Measurements from ENCODE around the gene MBIP.

MBIP gene

DNA sequence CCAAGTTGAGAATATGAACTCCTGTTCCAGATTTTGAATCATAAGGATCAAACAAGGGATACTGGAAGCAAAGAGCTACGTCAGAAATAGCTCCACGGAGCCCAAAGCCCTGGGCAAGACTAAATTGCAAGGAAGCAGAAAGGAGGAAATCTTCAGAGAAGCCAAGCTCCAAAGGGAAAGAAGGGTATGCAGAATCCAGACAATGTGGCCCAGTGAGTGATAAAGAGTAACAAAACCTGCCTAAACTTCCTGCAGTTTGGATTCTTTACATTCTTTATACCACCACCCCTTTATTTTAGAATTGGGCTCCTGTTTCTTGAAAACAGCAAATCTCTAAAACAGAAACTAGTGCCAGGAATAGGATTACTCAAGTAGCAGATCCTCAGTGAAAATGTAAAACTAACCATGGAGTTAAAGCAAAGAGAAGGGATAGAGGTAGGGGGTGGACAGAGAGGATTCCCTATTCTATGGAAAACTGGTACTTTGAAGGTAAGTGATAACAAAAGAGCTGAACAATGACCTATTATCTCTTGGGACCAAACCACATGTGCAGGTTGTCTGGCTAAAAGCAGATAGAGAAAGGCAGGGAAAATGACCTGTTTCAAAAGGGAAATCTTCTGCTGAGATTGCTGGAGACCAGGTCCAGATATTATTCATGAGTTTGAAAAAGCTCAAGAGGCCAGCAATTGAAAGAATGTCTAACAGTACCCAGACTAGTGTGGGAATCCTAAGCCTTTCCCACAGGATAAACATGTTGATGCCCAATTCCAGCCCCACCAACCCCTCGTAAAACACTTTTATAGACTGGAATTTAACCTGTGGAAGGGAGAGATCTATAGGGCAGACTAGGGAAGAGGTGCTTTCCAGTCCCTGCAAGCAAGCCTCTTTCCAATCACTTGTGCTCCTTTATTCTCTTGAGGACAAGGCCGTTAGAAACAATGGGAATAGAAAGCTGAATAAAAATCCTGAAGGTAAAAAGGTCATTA is 24.5 kb downstream of the MBIP start:
- no peak for ATAC-seq (ENCODE audit: insufficient read depth, low read depth)
- no peaks in the 10 kb centered on the region for H3K9me3 ChIP-seq (ENCODE audit: insufficient read depth, low read length, severe bottlenecking)
- H3K4me1 ChIP-seq (ENCODE audit: insufficient read depth, low read length), result no peaks in the 10 kb centered on the region
- no peaks in the 10 kb centered on the region for H3K79me2 ChIP-seq (ENCODE audit: insufficient read depth, low read length)
- DNase-seq, result no peak
- TF ChIP-seq EZH2 (IDR thresholded peaks at IDR 0.05; ENCODE audit: borderline replicate concordance, low read depth, low read length, severe bottlenecking), result no peak
- TF ChIP-seq, protein P1, sequence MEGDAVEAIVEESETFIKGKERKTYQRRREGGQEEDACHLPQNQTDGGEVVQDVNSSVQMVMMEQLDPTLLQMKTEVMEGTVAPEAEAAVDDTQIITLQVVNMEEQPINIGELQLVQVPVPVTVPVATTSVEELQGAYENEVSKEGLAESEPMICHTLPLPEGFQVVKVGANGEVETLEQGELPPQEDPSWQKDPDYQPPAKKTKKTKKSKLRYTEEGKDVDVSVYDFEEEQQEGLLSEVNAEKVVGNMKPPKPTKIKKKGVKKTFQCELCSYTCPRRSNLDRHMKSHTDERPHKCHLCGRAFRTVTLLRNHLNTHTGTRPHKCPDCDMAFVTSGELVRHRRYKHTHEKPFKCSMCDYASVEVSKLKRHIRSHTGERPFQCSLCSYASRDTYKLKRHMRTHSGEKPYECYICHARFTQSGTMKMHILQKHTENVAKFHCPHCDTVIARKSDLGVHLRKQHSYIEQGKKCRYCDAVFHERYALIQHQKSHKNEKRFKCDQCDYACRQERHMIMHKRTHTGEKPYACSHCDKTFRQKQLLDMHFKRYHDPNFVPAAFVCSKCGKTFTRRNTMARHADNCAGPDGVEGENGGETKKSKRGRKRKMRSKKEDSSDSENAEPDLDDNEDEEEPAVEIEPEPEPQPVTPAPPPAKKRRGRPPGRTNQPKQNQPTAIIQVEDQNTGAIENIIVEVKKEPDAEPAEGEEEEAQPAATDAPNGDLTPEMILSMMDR (IDR thresholded peaks at IDR 0.05; ENCODE audit: borderline replicate concordance, extremely low read depth, low read length, poor library complexity, severe bottlenecking), result no peak
- no peak overlapping the region for H3K4me3 ChIP-seq (ENCODE audit: low read depth in 1 of 2, low read length in 2 of 2)
- H4K20me1 ChIP-seq (ENCODE audit: insufficient read depth, low read length), result no peaks in the 10 kb centered on the region
- H3K36me3 ChIP-seq (ENCODE audit: insufficient read depth, low read length), result peaks cover 9% of the 10 kb centered on the region; the same call in 1 of the 2 replicates
- no peak overlapping the region for H3K4me2 ChIP-seq (ENCODE audit: insufficient read depth, low read length)
- no peak overlapping the region for H3K27ac ChIP-seq (ENCODE audit: low read length)
- no peak overlapping the region for H2AFZ ChIP-seq (ENCODE audit: low read depth, low read length)
- no peak overlapping the region for H3K9ac ChIP-seq (ENCODE audit: low read depth, low read length)
- H3K27me3 ChIP-seq (ENCODE audit: insufficient read depth, low read length, poor library complexity), result no peaks in the 10 kb centered on the region

DNA sequence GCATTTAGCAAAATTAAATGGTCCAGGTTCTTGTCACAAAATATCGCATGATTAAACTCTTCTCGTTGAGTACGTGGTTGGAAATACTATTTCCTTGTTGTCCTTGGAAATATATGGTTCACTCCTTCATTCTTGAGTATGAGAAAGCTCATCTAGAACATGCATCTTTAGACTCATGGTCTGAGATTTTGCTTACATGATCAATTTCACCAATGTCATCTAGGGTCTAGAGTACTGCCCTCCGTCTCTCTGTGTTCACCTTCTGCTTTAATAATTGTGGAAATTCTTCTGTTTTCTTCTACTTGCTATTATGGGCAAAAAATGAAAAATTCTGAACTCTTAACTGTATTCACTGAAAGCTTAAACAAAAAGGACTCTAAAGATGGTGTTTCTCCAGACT is 25.9 kb downstream of the MBIP start:
- DNase-seq (no peak), ATAC-seq (ENCODE audit: insufficient read depth, low read depth) (no peak)
- no peaks in the 10 kb centered on the region for H4K20me1 ChIP-seq (ENCODE audit: insufficient read depth, low read length)
- H3K9me3 ChIP-seq (ENCODE audit: insufficient read depth, low read length, severe bottlenecking), result no peaks in the 10 kb centered on the region
- TF ChIP-seq EZH2 (IDR thresholded peaks at IDR 0.05; ENCODE audit: borderline replicate concordance, low read depth, low read length, severe bottlenecking), result no peak
- TF ChIP-seq, protein P1 (IDR thresholded peaks at IDR 0.05; ENCODE audit: borderline replicate concordance, extremely low read depth, low read length, poor library complexity, severe bottlenecking), result no peak
- no peak overlapping the region for H3K4me3 ChIP-seq (ENCODE audit: low read depth in 1 of 2, low read length in 2 of 2)
- H3K27me3 ChIP-seq (ENCODE audit: insufficient read depth, low read length, poor library complexity), result no peaks in the 10 kb centered on the region
- H3K9ac ChIP-seq (ENCODE audit: low read depth, low read length), result no peak overlapping the region
- no peak overlapping the region for H3K27ac ChIP-seq (ENCODE audit: low read length)
- peaks cover 9% of the 10 kb centered on the region; the same call in 1 of the 2 replicates for H3K36me3 ChIP-seq (ENCODE audit: insufficient read depth, low read length)
- no peak overlapping the region for H2AFZ ChIP-seq (ENCODE audit: low read depth, low read length)
- no peak overlapping the region for H3K4me2 ChIP-seq (ENCODE audit: insufficient read depth, low read length)
- no peaks in the 10 kb centered on the region for H3K79me2 ChIP-seq (ENCODE audit: insufficient read depth, low read length)
- H3K4me1 ChIP-seq (ENCODE audit: insufficient read depth, low read length), result no peaks in the 10 kb centered on the region

DNA sequence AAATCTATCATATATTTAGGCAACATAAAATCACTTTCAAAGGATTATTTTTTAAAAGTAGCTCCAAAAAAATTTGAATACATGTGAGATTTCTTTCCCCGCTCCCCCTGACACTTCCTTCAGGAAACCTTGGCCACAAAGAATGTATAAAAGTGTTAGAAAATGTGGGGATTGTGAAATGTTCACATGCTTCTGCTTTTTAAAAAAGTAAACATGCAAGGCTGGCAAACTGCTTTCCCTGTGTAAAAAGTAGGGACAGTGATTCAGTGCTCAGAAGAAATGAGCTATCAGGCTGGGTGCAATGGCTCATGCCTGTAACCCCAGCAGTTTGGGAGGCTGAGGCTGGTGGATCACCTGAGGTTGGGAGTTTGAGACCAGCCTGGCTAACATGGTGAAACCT is 26.6 kb downstream of the MBIP start:
- ATAC-seq (ENCODE audit: insufficient read depth, low read depth), result no peak
- no peaks in the 10 kb centered on the region for H3K79me2 ChIP-seq (ENCODE audit: insufficient read depth, low read length)

DNA sequence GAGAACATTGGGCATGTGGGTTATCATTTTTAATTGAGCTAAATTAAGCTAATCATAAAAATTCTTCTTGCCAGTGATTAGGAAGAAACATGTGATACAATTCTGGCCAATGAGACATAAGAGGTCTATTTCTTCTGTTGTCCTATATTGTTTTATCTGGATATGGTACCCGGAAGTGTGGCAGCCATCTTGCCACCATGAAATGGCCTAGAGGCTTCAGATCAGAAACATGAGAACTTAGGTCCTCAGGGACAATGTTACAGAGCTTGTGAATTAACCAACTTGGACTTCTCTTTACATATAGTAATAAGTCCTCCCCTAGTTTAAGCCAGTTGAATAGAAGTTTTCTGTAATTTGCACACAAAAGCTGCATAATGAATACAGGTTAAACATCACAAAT is 30.5 kb downstream of the MBIP start:
- no peaks in the 10 kb centered on the region for H3K4me1 ChIP-seq (ENCODE audit: insufficient read depth, low read length)
- no peaks in the 10 kb centered on the region for H3K79me2 ChIP-seq (ENCODE audit: insufficient read depth, low read length)
- no peaks in the 10 kb centered on the region for H3K36me3 ChIP-seq (ENCODE audit: insufficient read depth, low read length)
- H3K9ac ChIP-seq (ENCODE audit: low read depth, low read length), result no peak overlapping the region
- no peak for ATAC-seq (ENCODE audit: insufficient read depth, low read depth)
- no peaks in the 10 kb centered on the region for H3K9me3 ChIP-seq (ENCODE audit: insufficient read depth, low read length, severe bottlenecking)
- no peak overlapping the region for H3K4me3 ChIP-seq (ENCODE audit: low read depth in 1 of 2, low read length in 2 of 2)
- H3K27ac ChIP-seq (ENCODE audit: low read length), result no peak overlapping the region
- peaks cover 14% of the 10 kb centered on the region for H3K27me3 ChIP-seq (ENCODE audit: insufficient read depth, low read length, poor library complexity)
- no peak overlapping the region for H2AFZ ChIP-seq (ENCODE audit: low read depth, low read length)
- H3K4me2 ChIP-seq (ENCODE audit: insufficient read depth, low read length), result no peak overlapping the region
- no peaks in the 10 kb centered on the region for H4K20me1 ChIP-seq (ENCODE audit: insufficient read depth, low read length)
- TF ChIP-seq, protein P1 (IDR thresholded peaks at IDR 0.05; ENCODE audit: borderline replicate concordance, extremely low read depth, low read length, poor library complexity, severe bottlenecking), result no peak
- no peak for TF ChIP-seq EZH2 (IDR thresholded peaks at IDR 0.05; ENCODE audit: borderline replicate concordance, low read depth, low read length, severe bottlenecking)
- no peak for DNase-seq

More for the DNA sequence above, 26.6 kb downstream of the MBIP start:
- Histone ChIP-seq H3K4me2 (ENCODE audit: insufficient read depth, low read length) (no peak overlapping the region), H3K27ac (ENCODE audit: low read length) (no peak overlapping the region), H2AFZ (ENCODE audit: low read depth, low read length) (no peak overlapping the region), H3K4me1 (ENCODE audit: insufficient read depth, low read length) (no peaks in the 10 kb centered on the region), H3K4me3 (ENCODE audit: low read depth in 1 of 2, low read length in 2 of 2) (no peak overlapping the region), H3K36me3 (ENCODE audit: insufficient read depth, low read length) (peaks cover 8% of the 10 kb centered on the region; the same call in 1 of the 2 replicates), H3K27me3 (ENCODE audit: insufficient read depth, low read length, poor library complexity) (no peaks in the 10 kb centered on the region), H4K20me1 (ENCODE audit: insufficient read depth, low read length) (no peaks in the 10 kb centered on the region), H3K9me3 (ENCODE audit: insufficient read depth, low read length, severe bottlenecking) (no peaks in the 10 kb centered on the region), H3K9ac (ENCODE audit: low read depth, low read length) (no peak overlapping the region)
- no peak for DNase-seq
- TF ChIP-seq EZH2 (IDR thresholded peaks at IDR 0.05; ENCODE audit: borderline replicate concordance, low read depth, low read length, severe bottlenecking), result no peak

Data from DND-41 (cell line).